Measurements from ENCODE around the gene BLTP3B.

BLTP3B gene

DNA sequence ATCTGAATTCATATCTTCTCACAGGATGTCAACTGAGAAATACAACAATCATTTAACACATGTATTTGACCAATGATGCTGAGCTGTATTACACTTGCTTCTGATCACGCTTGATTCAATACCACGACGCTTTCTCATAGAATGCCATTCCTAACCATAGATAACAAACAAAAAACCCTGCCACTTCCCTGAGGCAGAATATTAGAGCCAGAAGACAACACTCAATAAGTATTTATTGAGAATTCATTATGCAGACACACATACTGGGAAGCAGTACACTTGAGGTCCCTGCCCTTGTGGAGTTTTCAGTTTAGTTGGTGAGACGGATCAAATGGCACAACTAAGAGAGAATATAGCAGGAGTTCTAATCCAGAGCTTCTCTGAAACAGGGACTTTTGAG lies 32.4 kb downstream of the BLTP3B start:
- no peak for DNase-seq (ENCODE audit: low read depth)

DNA sequence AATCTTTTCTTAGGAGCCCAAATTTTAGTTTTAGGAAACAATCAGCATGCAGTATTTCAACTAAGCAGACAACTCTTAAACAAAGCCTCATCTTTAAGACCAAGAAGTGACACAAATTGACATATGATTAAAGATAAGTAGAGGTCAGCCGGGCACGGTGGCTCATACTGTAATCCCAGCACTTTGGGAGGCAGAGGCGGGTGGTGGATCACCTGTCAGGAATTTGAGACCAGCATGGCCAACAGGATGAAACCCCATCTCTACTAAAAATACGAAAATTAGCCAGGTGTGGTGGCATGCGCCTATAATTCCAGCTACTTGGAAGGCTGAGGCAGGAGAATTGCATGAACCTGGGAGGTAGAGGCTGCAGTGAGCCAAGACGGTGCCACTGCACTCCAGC lies 35.8 kb downstream of the BLTP3B start:
- no peak for DNase-seq (ENCODE audit: low read depth)

DNA sequence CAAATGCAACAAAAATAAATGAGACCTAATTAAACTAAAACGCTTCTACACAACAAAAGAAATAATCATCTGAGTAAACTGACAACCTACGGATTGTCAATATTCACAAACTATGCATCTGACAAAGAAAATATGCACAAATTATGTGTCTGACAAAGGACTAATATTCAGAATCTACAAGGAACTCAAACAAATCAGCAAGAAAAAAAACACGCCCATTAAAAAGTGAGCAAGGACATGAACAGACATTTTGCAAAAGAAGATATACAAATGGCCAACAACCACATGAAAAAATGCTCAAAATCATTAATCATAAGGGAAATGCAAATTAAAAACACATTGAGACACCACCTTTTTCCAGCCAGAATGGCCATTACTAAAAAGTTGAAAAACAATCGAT lies 37.0 kb downstream of the BLTP3B start:
- no peak for DNase-seq (ENCODE audit: low read depth)

DNA sequence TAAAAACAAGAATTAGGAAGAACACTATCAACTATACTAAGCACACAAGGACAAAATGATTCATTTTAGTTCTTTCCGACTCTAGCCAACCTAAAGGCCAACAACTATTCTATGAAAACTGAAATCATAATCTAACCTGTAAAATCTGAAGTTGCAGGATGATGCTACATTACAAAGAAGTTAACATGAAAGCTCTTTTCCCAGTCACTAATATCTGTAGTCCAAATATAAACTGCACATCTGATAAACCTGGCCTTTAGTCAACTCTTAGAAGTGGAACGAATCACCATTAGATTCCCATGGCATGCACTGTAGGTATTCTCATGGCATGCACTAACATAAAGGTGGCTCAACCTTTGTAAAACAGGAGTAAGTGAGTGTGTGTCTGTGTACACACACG lies 41.7 kb downstream of the BLTP3B start:
- DNase-seq (ENCODE audit: low read depth), result no peak
